HEK293 (cell line): Measurements from ENCODE around the gene LRRFIP1.
A peak's percentile ranks its signal among the peaks of the same experiment; 100 is the strongest.
"Not testable (repeated sequence)": the region's sequence is repeated elsewhere in the genome, so short reads cannot be mapped to it uniquely, and the experiment has no call there.

Experiments used
- CTCF ChIA-PET: fragments of 350-600 bp; formaldehyde crosslinking; extraction: SDS; loops from one replicate; lab custom pipeline; 2021; ENCODE audit warnings: antibody characterized with exemption; lab: Yijun Ruan, JAX
- POLR2A ChIA-PET: fragments of 300-600 bp; formaldehyde crosslinking; extraction: SDS; loops from one replicate; lab custom pipeline; 2020; ENCODE audit warnings: antibody characterized with exemption, inconsistent platforms; lab: Yijun Ruan, JAX
- H3K27ac ChIP-seq: fragments of 200-500 bp; sonication (Bioruptor generic); 2 replicates; pipeline ENCODE4 v1.5.1; 2014; ENCODE audit warnings: low read depth, low read length, control low read depth, inconsistent platforms; ENCODE audit errors: extremely low read depth
- H3K36me3 ChIP-seq, 2 experiments: fragments of 200-500 bp in 1 of 2; sonication (Bioruptor generic) in 1 of 2; 1 replicate in 1 of 2; 2 replicates in 1 of 2; pipeline ENCODE4 v1.5.1; 2014 to 2017; ENCODE audit warnings: inconsistent platforms in 2 of 2, low read length in 2 of 2; ENCODE audit not compliant: control insufficient read depth in 2 of 2, insufficient read depth in 1 of 2
- H3K4me1 ChIP-seq: fragments of 200-500 bp; sonication (Bioruptor generic); 2 replicates; pipeline ENCODE4 v1.5.1; 2014; ENCODE audit warnings: mild to moderate bottlenecking, low read length, inconsistent platforms; ENCODE audit not compliant: control insufficient read depth, insufficient read depth
- H3K4me3 ChIP-seq: 2 replicates; pipeline ENCODE4 v1.5.1; 2011; ENCODE audit warnings: low read depth, mild to moderate bottlenecking, control low read depth, low read length, moderate library complexity
- H3K9me3 ChIP-seq: fragments of 200-500 bp; sonication (Bioruptor generic); 2 replicates; pipeline ENCODE4 v1.5.1; 2014; ENCODE audit warnings: low read depth, low read length, inconsistent platforms; ENCODE audit not compliant: control insufficient read depth, insufficient read depth
- EGR2 ChIP-seq: fragments of 450-650 bp; formaldehyde crosslinking; IDR thresholded peaks from 2 replicates; pipeline ENCODE4 v1.5.1; 2016; ENCODE audit warnings: low read depth, missing biosample characterization, missing genetic modification characterization
- INSM2 ChIP-seq: fragments of 450-650 bp; formaldehyde crosslinking; IDR thresholded peaks from 2 replicates; pipeline ENCODE4 v1.5.1; 2016; ENCODE audit warnings: missing biosample characterization, missing genetic modification characterization
- SCRT2 ChIP-seq: fragments of 450-650 bp; formaldehyde crosslinking; IDR thresholded peaks from 2 replicates; pipeline ENCODE4 v1.5.1; 2016; ENCODE audit warnings: missing biosample characterization, missing genetic modification characterization
- ZBTB21 ChIP-seq: fragments of 450-650 bp; formaldehyde crosslinking; IDR thresholded peaks from 2 replicates; pipeline ENCODE4 v1.5.1; 2017; ENCODE audit warnings: missing biosample characterization, missing genetic modification characterization
- ZFHX2 ChIP-seq: fragments of 450-650 bp; formaldehyde crosslinking; conservative IDR thresholded peaks from 2 replicates; pipeline ENCODE4 v1.5.1; 2016; ENCODE audit warnings: missing biosample characterization, missing genetic modification characterization
- ZIC2 ChIP-seq: fragments of 450-650 bp; formaldehyde crosslinking; IDR thresholded peaks from 2 replicates; pipeline ENCODE4 v1.5.1; 2016; ENCODE audit warnings: missing biosample characterization, missing genetic modification characterization
- ZNF121 ChIP-seq: fragments of 450-650 bp; formaldehyde crosslinking; IDR thresholded peaks from 2 replicates; pipeline ENCODE4 v1.5.1; 2016; ENCODE audit warnings: missing biosample characterization, missing genetic modification characterization
- ZNF202 ChIP-seq: fragments of 450-650 bp; formaldehyde crosslinking; IDR thresholded peaks from 2 replicates; pipeline ENCODE4 v1.5.1; 2016; ENCODE audit warnings: missing biosample characterization, missing genetic modification characterization, borderline replicate concordance
- ZNF24 ChIP-seq: fragments of 450-650 bp; formaldehyde crosslinking; IDR thresholded peaks from 2 replicates; pipeline ENCODE4 v1.5.1; 2016; ENCODE audit warnings: missing biosample characterization, missing genetic modification characterization
- ZNF311 ChIP-seq: fragments of 450-650 bp; formaldehyde crosslinking; IDR thresholded peaks from 2 replicates; pipeline ENCODE4 v1.5.1; 2017; ENCODE audit warnings: missing biosample characterization, missing genetic modification characterization, borderline replicate concordance
- ZNF341 ChIP-seq: fragments of 450-650 bp; formaldehyde crosslinking; IDR thresholded peaks from 2 replicates; pipeline ENCODE4; 2016; ENCODE audit warnings: low read depth, missing biosample characterization, missing genetic modification characterization
- ZNF529 ChIP-seq: fragments of 450-650 bp; formaldehyde crosslinking; IDR thresholded peaks from 2 replicates; pipeline ENCODE4 v1.5.1; 2017; ENCODE audit warnings: missing genetic modification characterization, missing biosample characterization; ENCODE audit not compliant: insufficient replicate concordance
- ZNF548 ChIP-seq: fragments of 450-650 bp; formaldehyde crosslinking; IDR thresholded peaks from 2 replicates; pipeline ENCODE4 v1.5.1; 2016; ENCODE audit warnings: missing biosample characterization, missing genetic modification characterization
- ZNF664 ChIP-seq: fragments of 450-650 bp; formaldehyde crosslinking; IDR thresholded peaks from 2 replicates; pipeline ENCODE4 v1.5.1; 2016; ENCODE audit warnings: missing biosample characterization, missing genetic modification characterization

The LRRFIP1 gene

GRCh38 chr2:237593596-237594320, 33.6 kb upstream of the LRRFIP1 start:
- ChIA-PET POLR2A (no interaction called here), CTCF (interaction anchor here (0.5 to 0.6 kb wide), 3 partner anchors 12 to 306 kb away, joined by 3 to 4 read pairs (median 3); no protein-coding TSS in a partner anchor)
- no peaks in the 10 kb centered on the region for H3K9me3 ChIP-seq
- H3K36me3 ChIP-seq = no peaks in the 10 kb centered on the region
- H3K4me3 ChIP-seq = no peak overlapping the region
- H3K4me1 ChIP-seq = peaks cover 7% of the 10 kb centered on the region; the same call in 1 of the 2 replicates
- TF ChIP-seq ZNF341 (tag by site-specific recombination) (peak; percentile 20; the same call in 1 of the 2 replicates), INSM2 (no peak)
- no peak overlapping the region for H3K27ac ChIP-seq

GRCh38 chr2:237594514-237594871, 32.9 kb upstream of the LRRFIP1 start:
- no peak overlapping the region for H3K4me3 ChIP-seq
- ChIA-PET CTCF (no interaction called here), POLR2A (no interaction called here)
- H3K9me3 ChIP-seq = no peaks in the 10 kb centered on the region
- TF ChIP-seq ZNF311 (tag by site-specific recombination) (no peak), SCRT2 (tag by site-specific recombination) (peak; percentile 29; the same call in 1 of the 2 replicates), ZNF529 (tag by site-specific recombination) (no peak)
- H3K4me1 ChIP-seq = peaks cover 7% of the 10 kb centered on the region; the same call in 1 of the 2 replicates
- H3K36me3 ChIP-seq = no peaks in the 10 kb centered on the region
- no peak overlapping the region for H3K27ac ChIP-seq

GRCh38 chr2:237595829-237596519, 31.4 kb upstream of the LRRFIP1 start:
- CTCF ChIA-PET = interaction anchor here (0.6 kb wide), 1 partner anchor 107 kb away, joined by 4 read pairs; no protein-coding TSS in a partner anchor
- H3K9me3 ChIP-seq, H3K36me3 ChIP-seq, H3K4me3 ChIP-seq, H3K27ac ChIP-seq, POLR2A ChIA-PET, H3K4me1 ChIP-seq: not testable (repeated sequence)
- TF ChIP-seq ZNF121 (tag by site-specific recombination) = peak; percentile 42; the same call in 1 of the 2 replicates
- peak; percentile 64; the same call in 1 of the 2 replicates for TF ChIP-seq ZNF664 (tag by site-specific recombination)

GRCh38 chr2:237596520-237597195, 30.7 kb upstream of the LRRFIP1 start:
- Histone ChIP-seq H3K27ac (no peak overlapping the region), H3K4me1 (peaks cover 7% of the 10 kb centered on the region; the same call in 1 of the 2 replicates), H3K9me3 (no peaks in the 10 kb centered on the region), H3K36me3 (no peaks in the 10 kb centered on the region), H3K4me3 (no peak overlapping the region)
- ChIA-PET POLR2A (no interaction called here), CTCF (interaction anchor here (0.6 kb wide), 1 partner anchor 106 kb away, joined by 4 read pairs; no protein-coding TSS in a partner anchor)
- TF ChIP-seq ZIC2 (tag by site-specific recombination) = 0 out of 2 replicates have a peak, but pooled peaks have one; percentile 6
- TF ChIP-seq ZBTB21 (tag by site-specific recombination) = no peak
- no peak for TF ChIP-seq ZNF548 (tag by site-specific recombination)
- no peak for TF ChIP-seq ZNF202
- TF ChIP-seq EGR2 (tag by site-specific recombination) = peak; percentile 39; the same call in 1 of the 2 replicates
- TF ChIP-seq ZFHX2 (tag by site-specific recombination) = peak; percentile 18; the same call in 1 of the 2 replicates
- TF ChIP-seq ZNF24 (tag by site-specific recombination) = no peak
